Activated CD4-positive, alpha-beta memory T cell treated with anti-CD3 and anti-CD28 coated beads, Interleukin-2, amount 10 ng/mL, durations not matched to agents 7 days and 5 days (primary cell): ENCODE results near the gene DMBX1. TPM values are rescaled to one million over a fixed set of nuclear protein-coding genes. Genes with fewer than 3 reads are reported as not detected.

Experiments used
- CTCF ChIA-PET: fragments of 350-600 bp; sonication (Branson Sonifier 250); formaldehyde crosslinking; loops from one replicate; lab custom pipeline; 2021; ENCODE audit warnings: antibody characterized with exemption, inconsistent platforms; lab: Charles Lee
- POLR2A ChIA-PET: fragments of 350-600 bp; sonication (Branson Sonifier 250); formaldehyde crosslinking; loops from one replicate; lab custom pipeline; 2021; ENCODE audit warnings: antibody characterized with exemption; lab: Charles Lee
- DNase-seq: peaks from one replicate; pipeline ENCODE4 v3.0.0-alpha.2; 2020
- H3K27ac Mint-ChIP-seq: one replicate; pipeline ENCODE4 v1.8.0; 2021; ENCODE audit warnings: mild to moderate bottlenecking, mixed read lengths
- H3K27me3 Mint-ChIP-seq: one replicate; pipeline ENCODE4 v1.8.0; 2021; ENCODE audit warnings: mixed read lengths
- H3K36me3 Mint-ChIP-seq: one replicate; pipeline ENCODE4 v1.8.0; 2021; ENCODE audit warnings: low read depth, mixed read lengths
- H3K4me1 Mint-ChIP-seq: one replicate; pipeline ENCODE4 v1.8.0; 2021; ENCODE audit warnings: mixed read lengths
- H3K4me3 Mint-ChIP-seq: one replicate; pipeline ENCODE4 v1.8.0; 2021; ENCODE audit warnings: mild to moderate bottlenecking, mixed read lengths
- H3K9me3 Mint-ChIP-seq: one replicate; pipeline ENCODE4 v1.8.0; 2021; ENCODE audit warnings: mixed read lengths
- total RNA-seq, 2 experiments: library from RNA; stranded (reverse); gene quantifications; one replicate each; pipeline ENCODE4 v1.2.3, GENCODE V29; 2021

The DMBX1 gene
- total RNA-seq, 2 experiments from 2014 or later = 0.30 to 0.38 TPM

DNA sequence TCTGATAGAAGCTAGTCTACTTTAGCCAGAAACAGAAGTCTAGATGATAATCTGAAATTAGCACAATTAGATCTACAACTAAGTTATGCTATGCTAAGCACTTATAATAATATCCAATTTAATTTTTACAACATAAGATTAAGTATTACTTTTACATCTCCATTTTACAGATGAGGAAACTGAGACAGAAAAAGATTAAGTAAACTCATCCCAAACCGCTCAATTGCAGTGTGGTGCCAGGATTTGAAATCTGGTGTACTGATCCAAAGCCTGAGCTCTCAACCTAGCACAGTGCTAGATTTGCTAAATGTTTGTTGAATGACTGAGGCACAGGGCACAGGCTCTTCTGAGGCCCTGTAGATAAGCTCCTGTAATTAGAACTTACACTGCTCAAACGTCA is 48.0 kb downstream of the DMBX1 start:
- POLR2A ChIA-PET = interaction anchor here (1.1 to 1.5 kb wide), 2 partner anchors 117 to 188 kb away, joined by 3 read pairs; no protein-coding TSS in a partner anchor
- Mint-ChIP-seq H3K4me1 (peaks cover 10% of the 10 kb centered on the region), H3K4me3 (no peak overlapping the region), H3K27ac (no peak overlapping the region), H3K36me3 (no peaks in the 10 kb centered on the region), H3K9me3 (no peaks in the 10 kb centered on the region), H3K27me3 (peaks cover 52% of the 10 kb centered on the region)
- CTCF ChIA-PET = interaction anchor here (0.7 to 1.2 kb wide), 7 partner anchors 8 to 95 kb away, joined by 3 to 7 read pairs (median 3); partner anchors contain the start of gene MKNK1
- no peak for DNase-seq

GRCh38 chr1:46538147-46538546 is 48.5 kb downstream of the DMBX1 start:
- Mint-ChIP-seq H3K36me3 (no peaks in the 10 kb centered on the region), H3K4me3 (no peak overlapping the region), H3K4me1 (peaks cover 10% of the 10 kb centered on the region), H3K9me3 (no peaks in the 10 kb centered on the region), H3K27me3 (peaks cover 57% of the 10 kb centered on the region), H3K27ac (no peak overlapping the region)
- POLR2A ChIA-PET = interaction anchor here (1.1 to 1.5 kb wide), 2 partner anchors 116 to 187 kb away, joined by 3 read pairs; no protein-coding TSS in a partner anchor
- no peak for DNase-seq
- CTCF ChIA-PET = interaction anchor here (0.7 to 1.2 kb wide), 7 partner anchors 8 to 96 kb away, joined by 3 to 7 read pairs (median 3); partner anchors contain the start of gene MKNK1

Other genes with a start within 250 kb of the DMBX1 start
- 10 to 100 TPM; 43.9 to 44.0 TPM for gene RAD54L, start 242.1 kb upstream of the DMBX1 start, total RNA-seq
- 10 to 100 TPM; 40.3 to 41.7 TPM for gene LRRC41, start 186.2 kb upstream of the DMBX1 start, total RNA-seq
- 100 to 1,000 TPM; 266 to 274 TPM for gene UQCRH, start 186.1 kb upstream of the DMBX1 start, total RNA-seq
- 10 to 100 TPM; 21.0 to 21.4 TPM for gene NSUN4, start 149.0 kb upstream of the DMBX1 start, total RNA-seq
- 1 to 10 TPM; 4.0 to 4.3 TPM for gene FAAH, start 95.5 kb upstream of the DMBX1 start, total RNA-seq
- gene KNCN, start 61.8 kb downstream of the DMBX1 start, total RNA-seq = not detected
- 10 to 100 TPM; 81.5 to 83.7 TPM for gene MKNK1, start 114.4 kb downstream of the DMBX1 start, total RNA-seq
- 10 to 100 TPM; 23.2 to 23.8 TPM for gene MOB3C, start 127.0 kb downstream of the DMBX1 start, total RNA-seq
- gene ATPAF1, start 178.5 kb downstream of the DMBX1 start, total RNA-seq = 10 to 100 TPM; 51.1 to 51.2 TPM
- not detected for gene TEX38, start 182.0 kb downstream of the DMBX1 start, total RNA-seq
- 10 to 100 TPM; 96.1 to 96.9 TPM for gene EFCAB14, start 229.3 kb downstream of the DMBX1 start, total RNA-seq